T-cell (primary cell): ENCODE results near the gene MAP3K13. TPM values are rescaled to one million over a fixed set of nuclear protein-coding genes. Genes with fewer than 3 reads are reported as not detected.

Source experiments
- ATAC-seq, 4 experiments: fragments of 200-7000 bp in 3 of 4; fragments of 150-1000 bp in 1 of 4; cut with Tn5 transposase; replicated peaks in 1 of 4; 1 replicate in 3 of 4; 2 replicates in 1 of 4; pipeline ENCODE4 v1.10.0; 2021; ENCODE audit warnings: moderate library complexity in 3 of 4, mild to moderate bottlenecking in 2 of 4, moderate number of reproducible peaks in 1 of 4
- CTCF ChIA-PET, 2 donors: fragments of 300-600 bp; sonication (Branson Sonifier 250); formaldehyde crosslinking; loops; one replicate each; lab custom pipeline; 2022; ENCODE audit warnings: antibody characterized with exemption in 2 of 2; lab: Charles Lee
- POLR2A ChIA-PET, 2 donors: fragments of 300-600 bp; sonication (Branson Sonifier 250); formaldehyde crosslinking; loops; one replicate each; lab custom pipeline; 2022; ENCODE audit warnings: antibody characterized with exemption in 2 of 2; lab: Charles Lee
- DNase-seq, 35 experiments: peaks; one replicate each; pipeline versions ENCODE4 v3.0.0 to v3.0.0-alpha.2; 2013 to 2023
- H3K27ac ChIP-seq: one replicate; pipeline ENCODE4 v1.5.1; 2013; ENCODE audit warnings: low read length
- H3K27me3 ChIP-seq, 2 experiments: replicated peaks in 1 of 2; 1 replicate in 1 of 2; 2 replicates in 1 of 2; pipeline versions ENCODE4 v1.6.1 to v1.7.0; 2013; ENCODE audit warnings: low read length in 1 of 2, mixed read lengths in 1 of 2; ENCODE audit not compliant: control insufficient read depth in 2 of 2, insufficient read depth in 2 of 2; ENCODE audit errors: extremely low read depth in 1 of 2
- H3K36me3 ChIP-seq, 2 donors: 1 replicate in 1 of 2; 2 replicates in 1 of 2; pipeline versions ENCODE4 v1.6.1 to v1.7.0; 2013; ENCODE audit warnings: low read length in 1 of 2; ENCODE audit not compliant: control insufficient read depth in 2 of 2, insufficient read depth in 1 of 2; ENCODE audit errors: extremely low read depth in 1 of 2
- H3K4me1 ChIP-seq, 2 experiments: 1 replicate in 1 of 2; 2 replicates in 1 of 2; pipeline versions ENCODE4 v1.6.1 to v1.7.0; 2013; ENCODE audit warnings: low read length in 2 of 2, mixed read lengths in 1 of 2; ENCODE audit not compliant: insufficient read depth in 2 of 2, control insufficient read depth in 1 of 2; ENCODE audit errors: extremely low read depth in 1 of 2
- H3K4me3 ChIP-seq, 2 donors: 1 replicate in 1 of 2; 2 replicates in 1 of 2; pipeline versions ENCODE4 v1.5.1 to v1.7.0; 2013; ENCODE audit warnings: mild to moderate bottlenecking in 2 of 2, low read length in 1 of 2, moderate library complexity in 1 of 2; ENCODE audit not compliant: control insufficient read depth in 1 of 2; ENCODE audit errors: extremely low read depth in 1 of 2
- H3K9me3 ChIP-seq: 2 replicates; pipeline ENCODE4 v1.7.0; 2013
- H3K27ac Mint-ChIP-seq, 2 donors: one replicate each; pipeline ENCODE4 v1.8.0; 2020 to 2021; ENCODE audit warnings: mild to moderate bottlenecking in 2 of 2, mixed read lengths in 2 of 2
- H3K27me3 Mint-ChIP-seq, 2 donors: one replicate each; pipeline ENCODE4 v1.8.0; 2021 to 2022; ENCODE audit warnings: mixed read lengths in 2 of 2
- H3K36me3 Mint-ChIP-seq: one replicate; pipeline ENCODE4 v1.8.0; 2021; ENCODE audit warnings: mixed read lengths
- H3K4me1 Mint-ChIP-seq, 3 donors: one replicate each; pipeline ENCODE4 v1.8.0; 2020 to 2022; ENCODE audit warnings: mixed read lengths in 3 of 3, mild to moderate bottlenecking in 1 of 3
- H3K4me3 Mint-ChIP-seq, 3 donors: one replicate each; pipeline ENCODE4 v1.8.0; 2020 to 2022; ENCODE audit warnings: mild to moderate bottlenecking in 3 of 3, mixed read lengths in 3 of 3, moderate library complexity in 3 of 3
- H3K9me3 Mint-ChIP-seq, 3 donors: one replicate each; pipeline ENCODE4 v1.8.0; 2020 to 2022; ENCODE audit warnings: mixed read lengths in 3 of 3
- WGBS: methylation state at CpG from one replicate; pipeline ENCODE4 v1.1.5; 2013; ENCODE audit warnings: missing lambda C conversion rate; ENCODE audit not compliant: insufficient coverage; 5-methylcytosine and 5-hydroxymethylcytosine counted together
- total RNA-seq, 35 experiments: library from RNA in 6 of 35; stranded (reverse) in 6 of 35; fragments of 120-200 nt in 1 of 35; gene quantifications; one replicate each; pipeline versions ENCODE4 v1.2.1 to v1.2.4 and lab custom pipeline; 2013 to 2026

Gene MAP3K13
- total RNA-seq (1 to 10 TPM; 6.4 to 9.2 (median 7.7) TPM), total RNA-seq (lab: John Stamatoyannopoulos, UW) (7.7 to 20.6 (median 11.3) reads per million in 29 experiments)
- total RNA-seq (2013): 9.2 TPM

GRCh38 chr3:185362850-185363661, at the start of gene MAP3K13:
Gene MAP3K13, plus strand, starts transcription at chr3:185363136. Its CDS starts 65,446 bp downstream, at chr3:185428582.
- ATAC-seq (peak; percentile 67 to 97 (median 72)), DNase-seq (peak in 22 of 35 experiments; percentile 2 to 54 (median 11))
- Mint-ChIP-seq H3K9me3 (no peaks in the 10 kb centered on the region), H3K27ac (no peak within 1 kb of the TSS), H3K36me3 (no peaks in the 10 kb centered on the region), H3K4me1 (peaks cover 10 to 17% (median 13%) of the 10 kb centered on the region in 3 donors), H3K4me3 (peak within 1 kb of the TSS; percentile 67 to 77 (median 70)), H3K27me3 (peaks cover 45 to 52% of the 10 kb centered on the region in 2 donors)
- CTCF ChIA-PET: interaction anchor here in 1 of 2 donors (1.1 kb wide), 1 partner anchor 10 kb away, joined by 4 read pairs; no protein-coding TSS in a partner anchor
- no peak within 1 kb of the TSS for H3K27ac ChIP-seq
- H3K4me1 ChIP-seq: peaks cover 0 to 10% of the 10 kb centered on the region in 2 experiments
- H3K4me3 ChIP-seq: peak within 1 kb of the TSS; percentile 21 to 33
- 1% methylated on average over 9 of the region's 17 CpGs for WGBS
- H3K9me3 ChIP-seq: no peaks in the 10 kb centered on the region
- peaks cover 0 to 9% of the 10 kb centered on the region in 2 experiments for H3K27me3 ChIP-seq
- no peaks in the 10 kb centered on the region for H3K36me3 ChIP-seq
- POLR2A ChIA-PET: interaction anchor here in 1 of 2 donors (0.5 kb wide), 1 partner anchor 357 kb away, joined by 3 read pairs; no protein-coding TSS in a partner anchor

GRCh38 chr3:185313693-185314246, 49.2 kb upstream of the MAP3K13 start:
- H3K9me3 Mint-ChIP-seq: peaks cover 9 to 14% (median 13%) of the 10 kb centered on the region in 3 donors
- peaks cover 20% of the 10 kb centered on the region for H3K36me3 Mint-ChIP-seq
- peaks cover 1 to 3% of the 10 kb centered on the region in 2 donors for H3K27me3 Mint-ChIP-seq
- H3K27ac Mint-ChIP-seq: no peak overlapping the region
- 100% methylated on average over 2 of the region's 3 CpGs for WGBS
- Histone ChIP-seq H3K36me3 (no peaks in the 10 kb centered on the region), H3K27me3 (peaks cover 0 to 12% of the 10 kb centered on the region in 2 experiments), H3K27ac (no peak overlapping the region), H3K4me1 (no peaks in the 10 kb centered on the region), H3K4me3 (no peak overlapping the region), H3K9me3 (no peaks in the 10 kb centered on the region)
- ChIA-PET CTCF (no interaction called here), POLR2A (no interaction called here)
- H3K4me3 Mint-ChIP-seq: no peak overlapping the region
- H3K4me1 Mint-ChIP-seq: peaks cover 0 to 2% (median 0%) of the 10 kb centered on the region in 3 donors
- ATAC-seq (no peak), DNase-seq (no peak)

- H3K27ac Mint-ChIP-seq: no peak overlapping the region
- Histone ChIP-seq H3K4me1 (no peaks in the 10 kb centered on the region), H3K27me3 (peaks cover 0 to 12% of the 10 kb centered on the region in 2 experiments), H3K27ac (no peak overlapping the region), H3K4me3 (no peak overlapping the region), H3K9me3 (no peaks in the 10 kb centered on the region), H3K36me3 (no peaks in the 10 kb centered on the region)
- H3K36me3 Mint-ChIP-seq: peaks cover 3% of the 10 kb centered on the region
- no peak overlapping the region for H3K4me3 Mint-ChIP-seq
- peaks cover 0 to 2% (median 0%) of the 10 kb centered on the region in 3 donors for H3K4me1 Mint-ChIP-seq
- 20% methylated on average over 2 of the region's 6 CpGs for WGBS
- CTCF ChIA-PET: no interaction called here
- DNase-seq: no peak
- H3K27me3 Mint-ChIP-seq: no peaks in the 10 kb centered on the region
- no peak for ATAC-seq
- POLR2A ChIA-PET: no interaction called here
- no peaks in the 10 kb centered on the region for H3K9me3 Mint-ChIP-seq
Measured at GRCh38 chr3:185316740-185317412, 46.1 kb upstream of the MAP3K13 start.

GRCh38 chr3:185317674-185318073, 45.3 kb upstream of the MAP3K13 start:
- Histone ChIP-seq H3K4me1 (no peaks in the 10 kb centered on the region), H3K27me3 (peaks cover 0 to 12% of the 10 kb centered on the region in 2 experiments), H3K4me3 (no peak overlapping the region), H3K36me3 (no peaks in the 10 kb centered on the region), H3K27ac (no peak overlapping the region), H3K9me3 (no peaks in the 10 kb centered on the region)
- Mint-ChIP-seq H3K9me3 (no peaks in the 10 kb centered on the region), H3K4me1 (peaks cover 0 to 2% (median 0%) of the 10 kb centered on the region in 3 donors), H3K27me3 (no peaks in the 10 kb centered on the region), H3K4me3 (no peak overlapping the region), H3K27ac (no peak overlapping the region), H3K36me3 (no peaks in the 10 kb centered on the region)
- ChIA-PET CTCF (no interaction called here), POLR2A (no interaction called here)
- no CpG with 5 or more reads among the region's 3 CpGs for WGBS
- DNase-seq: no peak
- ATAC-seq: no peak

- Histone ChIP-seq H3K4me1 (no peaks in the 10 kb centered on the region), H3K4me3 (no peak overlapping the region), H3K36me3 (no peaks in the 10 kb centered on the region), H3K27me3 (peaks cover 0 to 12% of the 10 kb centered on the region in 2 experiments), H3K9me3 (no peaks in the 10 kb centered on the region), H3K27ac (no peak overlapping the region)
- POLR2A ChIA-PET: no interaction called here
- no CpG with 5 or more reads among the region's 1 CpG for WGBS
- CTCF ChIA-PET: no interaction called here
- no peaks in the 10 kb centered on the region for H3K27me3 Mint-ChIP-seq
- DNase-seq (no peak), ATAC-seq (no peak)
- no peaks in the 10 kb centered on the region for H3K9me3 Mint-ChIP-seq
- H3K36me3 Mint-ChIP-seq: no peaks in the 10 kb centered on the region
- no peak overlapping the region for H3K27ac Mint-ChIP-seq
- no peak overlapping the region for H3K4me3 Mint-ChIP-seq
- peaks cover 0 to 2% (median 0%) of the 10 kb centered on the region in 3 donors for H3K4me1 Mint-ChIP-seq
Measured at GRCh38 chr3:185318141-185318540, 44.8 kb upstream of the MAP3K13 start.

GRCh38 chr3:185319801-185320200, 43.1 kb upstream of the MAP3K13 start:
- Mint-ChIP-seq H3K4me1 (peaks cover 0 to 2% (median 0%) of the 10 kb centered on the region in 3 donors), H3K9me3 (no peaks in the 10 kb centered on the region), H3K27ac (no peak overlapping the region), H3K36me3 (no peaks in the 10 kb centered on the region), H3K27me3 (no peaks in the 10 kb centered on the region), H3K4me3 (no peak overlapping the region)
- DNase-seq (no peak), ATAC-seq (no peak)
- ChIA-PET CTCF (no interaction called here), POLR2A (no interaction called here)
- no peaks in the 10 kb centered on the region for H3K4me1 ChIP-seq
- 46% methylated on average over 2 of the region's 6 CpGs for WGBS
- no peaks in the 10 kb centered on the region for H3K9me3 ChIP-seq
- no peaks in the 10 kb centered on the region for H3K36me3 ChIP-seq
- H3K27me3 ChIP-seq: peaks cover 0 to 5% of the 10 kb centered on the region in 2 experiments
- H3K4me3 ChIP-seq: no peak overlapping the region
- H3K27ac ChIP-seq: no peak overlapping the region
